ENCODE data around the gene DUSP16.

- no peak for TF ChIP-seq CTCF (conservative IDR thresholded peaks at IDR 0.05; ENCODE audit: low read depth, low read length)
- no peak for TF ChIP-seq EZH2 (IDR thresholded peaks at IDR 0.05; ENCODE audit: borderline replicate concordance, low read depth, low read length, poor library complexity, severe bottlenecking)
Measured at GRCh38 chr12:12451098-12451497, 111.6 kb downstream of the DUSP16 start.
